ENCODE results near the gene COLEC11.

Gene COLEC11

DNA sequence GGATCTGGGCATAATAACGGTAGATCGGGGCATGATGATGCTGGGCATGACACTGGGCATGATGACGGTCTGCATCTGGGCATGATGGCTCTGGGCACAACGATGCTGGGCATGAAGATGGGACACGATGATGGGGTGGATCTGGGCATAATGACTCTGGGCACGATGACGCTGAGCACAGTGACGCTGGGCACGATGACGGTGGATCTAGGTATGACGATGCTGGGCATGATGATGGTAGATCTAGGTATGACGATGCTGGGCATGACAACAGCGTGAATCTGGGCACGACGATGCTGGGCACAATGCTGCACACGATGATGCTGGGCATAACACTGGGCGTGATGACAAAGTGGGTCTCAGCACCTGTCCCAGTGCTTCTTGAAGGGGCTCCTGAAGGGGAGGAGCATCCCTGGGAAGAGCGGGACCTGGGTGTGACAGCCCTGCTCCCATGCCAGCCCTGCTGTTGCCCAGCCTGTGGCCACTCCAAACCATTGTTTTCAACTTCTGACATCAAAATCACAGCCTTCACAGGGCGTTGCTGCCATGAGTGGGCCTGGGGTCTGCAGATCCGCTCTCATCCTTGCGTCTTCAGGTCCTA, 32.7 kb downstream of the COLEC11 start:
- no peak for DNase-seq (ENCODE audit: low read depth)
- no peak for TF ChIP-seq CTCF (IDR thresholded peaks at IDR 0.05; ENCODE audit: low read length, missing control alignments)
- H3K4me3 ChIP-seq (replicated peaks; ENCODE audit: low read depth, low read length): no peak overlapping the region

GRCh38 chr2:3628241-3628679, 33.3 kb downstream of the COLEC11 start:
- DNase-seq (ENCODE audit: low read depth): no peak
- no peak for TF ChIP-seq CTCF (IDR thresholded peaks at IDR 0.05; ENCODE audit: low read length, missing control alignments)
- H3K4me3 ChIP-seq (replicated peaks; ENCODE audit: low read depth, low read length): no peak overlapping the region

DNA sequence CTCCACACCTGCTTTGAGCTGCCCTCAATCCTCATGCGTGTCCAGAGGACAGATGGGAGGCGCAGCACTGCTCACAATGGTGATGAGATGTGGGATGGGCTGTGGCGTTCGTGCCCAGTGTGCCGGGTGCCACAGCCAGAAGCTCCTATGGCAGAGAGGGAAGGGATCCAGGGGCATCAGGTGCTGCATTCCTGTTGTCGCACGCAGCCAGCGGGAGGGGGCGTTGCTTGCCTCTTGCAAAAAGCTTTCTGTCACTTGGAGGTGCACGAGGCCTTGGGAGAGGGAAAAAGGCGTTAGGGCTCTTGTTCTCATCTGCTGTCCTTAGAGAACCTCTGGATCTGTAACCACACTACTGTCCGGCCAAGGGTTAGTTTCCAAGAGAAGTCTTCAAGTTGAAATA, 33.9 kb downstream of the COLEC11 start:
- TF ChIP-seq CTCF (IDR thresholded peaks at IDR 0.05; ENCODE audit: low read length, missing control alignments): no peak
- no peak overlapping the region for H3K4me3 ChIP-seq (replicated peaks; ENCODE audit: low read depth, low read length)
- no peak for DNase-seq (ENCODE audit: low read depth)

- H3K4me3 ChIP-seq (replicated peaks; ENCODE audit: low read depth, low read length): no peak overlapping the region
- no peak for TF ChIP-seq CTCF (IDR thresholded peaks at IDR 0.05; ENCODE audit: low read length, missing control alignments)
- DNase-seq (ENCODE audit: low read depth): no peak
Observed at GRCh38 chr2:3630631-3631030, 35.7 kb downstream of the COLEC11 start.

- no peak for TF ChIP-seq CTCF (IDR thresholded peaks at IDR 0.05; ENCODE audit: low read length, missing control alignments)
- no peak overlapping the region for H3K4me3 ChIP-seq (replicated peaks; ENCODE audit: low read depth, low read length)
- no peak for DNase-seq (ENCODE audit: low read depth)
Observed at GRCh38 chr2:3631161-3631850, 36.4 kb downstream of the COLEC11 start.

- no peak for DNase-seq (ENCODE audit: low read depth)
- no peak overlapping the region for H3K4me3 ChIP-seq (replicated peaks; ENCODE audit: low read depth, low read length)
- no peak for TF ChIP-seq CTCF (IDR thresholded peaks at IDR 0.05; ENCODE audit: low read length, missing control alignments)
Observed at GRCh38 chr2:3631851-3632659, 37.1 kb downstream of the COLEC11 start.
